Measurements from ENCODE around the gene SREK1.

DNA sequence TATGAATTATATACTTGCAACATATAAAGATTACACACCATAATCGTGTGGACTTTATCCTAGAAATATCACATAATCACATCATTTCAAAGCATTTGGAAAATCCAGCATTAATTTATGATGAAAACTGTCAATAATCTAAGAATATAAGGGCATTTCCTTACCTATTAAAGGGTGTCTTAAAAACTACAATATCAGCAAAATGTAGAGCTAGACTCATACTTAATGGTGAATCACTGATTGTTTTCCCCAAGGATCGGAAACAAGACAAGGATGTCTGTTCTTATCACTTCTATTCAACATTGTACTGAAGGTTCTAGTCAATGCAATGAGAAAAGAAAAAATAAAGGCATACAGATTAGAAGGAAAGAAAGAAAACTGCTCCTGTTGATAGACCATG lies 8.0 kb upstream of the SREK1 start:
- TF ChIP-seq CTCF (IDR thresholded peaks at IDR 0.05; ENCODE audit: insufficient read depth, low read length, poor library complexity, severe bottlenecking): no peak
- no peak for TF ChIP-seq EZH2phosphoT487 (conservative IDR thresholded peaks at IDR 0.05; ENCODE audit: low read length)
